Activated naive CD8-positive, alpha-beta T cell treated with anti-CD3 and anti-CD28 coated beads for 36 hours (primary cell): ENCODE data around the gene SYNPR. TPM values are rescaled to one million over a fixed set of nuclear protein-coding genes. Genes with fewer than 3 reads are reported as not detected.

Source experiments
- DNase-seq: peaks from one replicate; pipeline ENCODE4 v3.0.0; 2021
- H3K27ac Mint-ChIP-seq: one replicate; pipeline ENCODE4 v1.8.0; 2022; ENCODE audit warnings: mild to moderate bottlenecking, moderate library complexity, mixed read lengths
- H3K27me3 Mint-ChIP-seq: one replicate; pipeline ENCODE4 v1.8.0; 2022; ENCODE audit warnings: mild to moderate bottlenecking, mixed read lengths
- H3K36me3 Mint-ChIP-seq: one replicate; pipeline ENCODE4 v1.8.0; 2021; ENCODE audit warnings: mild to moderate bottlenecking, mixed read lengths
- H3K4me1 Mint-ChIP-seq: one replicate; pipeline ENCODE4 v1.8.0; 2021; ENCODE audit warnings: mixed read lengths
- H3K4me3 Mint-ChIP-seq: one replicate; pipeline ENCODE4 v1.8.0; 2022; ENCODE audit warnings: mild to moderate bottlenecking, moderate library complexity, mixed read lengths
- H3K9me3 Mint-ChIP-seq: one replicate; pipeline ENCODE4 v1.8.0; 2022; ENCODE audit warnings: mixed read lengths
- total RNA-seq, 2 experiments: library from RNA; stranded (reverse); gene quantifications; one replicate each; pipeline ENCODE4 v1.2.3, GENCODE V29; 2021

Gene SYNPR
- total RNA-seq, 2 experiments from 2014 or later = not detected

- H3K4me3 Mint-ChIP-seq = no peak overlapping the region
- no peaks in the 10 kb centered on the region for H3K9me3 Mint-ChIP-seq
- no peak for DNase-seq
- no peak overlapping the region for H3K27ac Mint-ChIP-seq
- no peaks in the 10 kb centered on the region for H3K27me3 Mint-ChIP-seq
- no peaks in the 10 kb centered on the region for H3K4me1 Mint-ChIP-seq
- H3K36me3 Mint-ChIP-seq = no peaks in the 10 kb centered on the region
These were observed 108.5 kb downstream of the SYNPR start for GRCh38 chr3:63386568-63386967.

- H3K9me3 Mint-ChIP-seq = no peaks in the 10 kb centered on the region
- no peaks in the 10 kb centered on the region for H3K27me3 Mint-ChIP-seq
- no peaks in the 10 kb centered on the region for H3K36me3 Mint-ChIP-seq
These were observed 109.5 kb downstream of the SYNPR start for GRCh38 chr3:63387568-63387967.

GRCh38 chr3:63390710-63391230 lies 112.7 kb downstream of the SYNPR start:
- no peak for DNase-seq
- Mint-ChIP-seq H3K27ac (no peak overlapping the region), H3K4me1 (no peaks in the 10 kb centered on the region), H3K9me3 (no peaks in the 10 kb centered on the region), H3K27me3 (no peaks in the 10 kb centered on the region), H3K36me3 (no peaks in the 10 kb centered on the region), H3K4me3 (no peak overlapping the region)

More at GRCh38 chr3:63387568-63387967, 109.5 kb downstream of the SYNPR start:
- Mint-ChIP-seq H3K4me3 (no peak overlapping the region), H3K4me1 (no peaks in the 10 kb centered on the region), H3K27ac (no peak overlapping the region)
- no peak for DNase-seq

GRCh38 chr3:63395960-63396359 lies 117.9 kb downstream of the SYNPR start:
- Mint-ChIP-seq H3K4me1 (no peaks in the 10 kb centered on the region), H3K27ac (no peak overlapping the region), H3K9me3 (peaks cover 2% of the 10 kb centered on the region), H3K27me3 (no peaks in the 10 kb centered on the region), H3K36me3 (no peaks in the 10 kb centered on the region), H3K4me3 (no peak overlapping the region)
- no peak for DNase-seq

- Mint-ChIP-seq H3K27ac (no peak overlapping the region), H3K4me1 (no peaks in the 10 kb centered on the region), H3K27me3 (no peaks in the 10 kb centered on the region), H3K9me3 (peaks cover 2% of the 10 kb centered on the region), H3K4me3 (no peak overlapping the region), H3K36me3 (no peaks in the 10 kb centered on the region)
- no peak for DNase-seq
These were observed 122.2 kb downstream of the SYNPR start for GRCh38 chr3:63400246-63400860.

GRCh38 chr3:63405882-63406281 lies 127.8 kb downstream of the SYNPR start:
- Mint-ChIP-seq H3K4me3 (no peak overlapping the region), H3K4me1 (no peaks in the 10 kb centered on the region)
- DNase-seq = no peak

GRCh38 chr3:63413523-63413922 lies 135.4 kb downstream of the SYNPR start:
- no peak for DNase-seq
- Mint-ChIP-seq H3K9me3 (no peaks in the 10 kb centered on the region), H3K27me3 (no peaks in the 10 kb centered on the region), H3K4me3 (no peak overlapping the region), H3K27ac (no peak overlapping the region), H3K4me1 (no peaks in the 10 kb centered on the region), H3K36me3 (no peaks in the 10 kb centered on the region)

More at GRCh38 chr3:63405882-63406281, 127.8 kb downstream of the SYNPR start:
- H3K27ac Mint-ChIP-seq = no peak overlapping the region
- no peaks in the 10 kb centered on the region for H3K9me3 Mint-ChIP-seq
- H3K36me3 Mint-ChIP-seq = no peaks in the 10 kb centered on the region
- H3K27me3 Mint-ChIP-seq = no peaks in the 10 kb centered on the region

- H3K4me1 Mint-ChIP-seq = no peaks in the 10 kb centered on the region
- no peak overlapping the region for H3K27ac Mint-ChIP-seq
- H3K27me3 Mint-ChIP-seq = no peaks in the 10 kb centered on the region
- H3K4me3 Mint-ChIP-seq = no peak overlapping the region
- H3K9me3 Mint-ChIP-seq = no peaks in the 10 kb centered on the region
- no peak for DNase-seq
- H3K36me3 Mint-ChIP-seq = no peaks in the 10 kb centered on the region
These were observed 136.5 kb downstream of the SYNPR start for GRCh38 chr3:63414607-63415006.

GRCh38 chr3:63429905-63430304 lies 151.8 kb downstream of the SYNPR start:
- H3K9me3 Mint-ChIP-seq = no peaks in the 10 kb centered on the region
- no peaks in the 10 kb centered on the region for H3K4me1 Mint-ChIP-seq
- H3K36me3 Mint-ChIP-seq = no peaks in the 10 kb centered on the region

GRCh38 chr3:63430875-63431274 lies 152.8 kb downstream of the SYNPR start:
- DNase-seq = no peak
- H3K27me3 Mint-ChIP-seq = no peaks in the 10 kb centered on the region
- no peaks in the 10 kb centered on the region for H3K9me3 Mint-ChIP-seq
- no peak overlapping the region for H3K27ac Mint-ChIP-seq
- H3K36me3 Mint-ChIP-seq = no peaks in the 10 kb centered on the region
- no peaks in the 10 kb centered on the region for H3K4me1 Mint-ChIP-seq
- H3K4me3 Mint-ChIP-seq = no peak overlapping the region

More at GRCh38 chr3:63429905-63430304, 151.8 kb downstream of the SYNPR start:
- Mint-ChIP-seq H3K27ac (no peak overlapping the region), H3K27me3 (no peaks in the 10 kb centered on the region), H3K4me3 (no peak overlapping the region)
- DNase-seq = no peak

GRCh38 chr3:63437858-63438257 lies 159.8 kb downstream of the SYNPR start:
- no peak overlapping the region for H3K4me3 Mint-ChIP-seq
- H3K27me3 Mint-ChIP-seq = peaks cover 12% of the 10 kb centered on the region
- DNase-seq = no peak
- H3K9me3 Mint-ChIP-seq = peaks cover 2% of the 10 kb centered on the region
- H3K4me1 Mint-ChIP-seq = no peaks in the 10 kb centered on the region
- H3K27ac Mint-ChIP-seq = no peak overlapping the region
- no peaks in the 10 kb centered on the region for H3K36me3 Mint-ChIP-seq

GRCh38 chr3:63438826-63439371 lies 160.8 kb downstream of the SYNPR start:
- H3K4me3 Mint-ChIP-seq = no peak overlapping the region
- peaks cover 12% of the 10 kb centered on the region for H3K27me3 Mint-ChIP-seq
- DNase-seq = no peak
- H3K9me3 Mint-ChIP-seq = peaks cover 2% of the 10 kb centered on the region
- no peak overlapping the region for H3K27ac Mint-ChIP-seq
- no peaks in the 10 kb centered on the region for H3K36me3 Mint-ChIP-seq
- H3K4me1 Mint-ChIP-seq = no peaks in the 10 kb centered on the region

GRCh38 chr3:63441262-63441661 lies 163.2 kb downstream of the SYNPR start:
- Mint-ChIP-seq H3K36me3 (no peaks in the 10 kb centered on the region), H3K4me1 (no peaks in the 10 kb centered on the region), H3K27me3 (peaks cover 11% of the 10 kb centered on the region), H3K9me3 (peaks cover 2% of the 10 kb centered on the region), H3K27ac (no peak overlapping the region), H3K4me3 (no peak overlapping the region)
- no peak for DNase-seq

GRCh38 chr3:63442918-63443317 lies 164.8 kb downstream of the SYNPR start:
- Mint-ChIP-seq H3K27ac (no peak overlapping the region), H3K4me3 (no peak overlapping the region), H3K4me1 (no peaks in the 10 kb centered on the region), H3K36me3 (no peaks in the 10 kb centered on the region), H3K27me3 (no peaks in the 10 kb centered on the region), H3K9me3 (no peaks in the 10 kb centered on the region)
- DNase-seq = no peak

GRCh38 chr3:63450023-63450422 lies 171.9 kb downstream of the SYNPR start:
- H3K4me3 Mint-ChIP-seq = no peak overlapping the region
- no peak for DNase-seq
- no peaks in the 10 kb centered on the region for H3K4me1 Mint-ChIP-seq
- H3K9me3 Mint-ChIP-seq = peaks cover 2% of the 10 kb centered on the region
- no peaks in the 10 kb centered on the region for H3K27me3 Mint-ChIP-seq
- no peak overlapping the region for H3K27ac Mint-ChIP-seq
- H3K36me3 Mint-ChIP-seq = no peaks in the 10 kb centered on the region
